HL-60 (cell line): ENCODE measurements around the gene ASB15.

ENCODE experiments used
- GABPA ChIP-seq: IDR thresholded peaks from 2 replicates; pipeline ENCODE4 v1.6.1; 2012; ENCODE audit warnings: low read depth
- TF ChIP-seq, protein P1 (sequence below): IDR thresholded peaks from one replicate; pipeline ENCODE4 v1.5.1; 2011; ENCODE audit warnings: low read length, control low read depth, inconsistent platforms; ENCODE audit not compliant: insufficient read depth

DNA sequence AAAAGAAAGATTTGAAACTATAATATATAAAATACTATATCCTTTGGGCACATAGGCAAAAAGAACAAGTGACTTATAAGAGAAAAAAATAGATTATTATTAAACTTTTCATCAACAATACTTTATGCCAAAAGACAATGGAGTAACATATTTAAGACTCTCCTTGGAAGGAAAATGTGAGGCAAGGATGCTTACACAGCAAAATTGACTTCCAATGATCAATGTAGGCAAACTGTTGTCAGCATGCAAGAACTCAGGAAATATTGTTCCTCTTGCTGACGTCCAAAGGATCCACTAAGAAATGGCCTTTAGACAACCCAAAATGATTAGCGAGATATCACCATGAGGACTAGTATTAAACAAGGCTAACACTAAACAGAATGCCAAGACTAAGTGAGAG, 31.2 kb downstream of the ASB15 start:
- no peak for TF ChIP-seq GABPA
- TF ChIP-seq, protein P1, sequence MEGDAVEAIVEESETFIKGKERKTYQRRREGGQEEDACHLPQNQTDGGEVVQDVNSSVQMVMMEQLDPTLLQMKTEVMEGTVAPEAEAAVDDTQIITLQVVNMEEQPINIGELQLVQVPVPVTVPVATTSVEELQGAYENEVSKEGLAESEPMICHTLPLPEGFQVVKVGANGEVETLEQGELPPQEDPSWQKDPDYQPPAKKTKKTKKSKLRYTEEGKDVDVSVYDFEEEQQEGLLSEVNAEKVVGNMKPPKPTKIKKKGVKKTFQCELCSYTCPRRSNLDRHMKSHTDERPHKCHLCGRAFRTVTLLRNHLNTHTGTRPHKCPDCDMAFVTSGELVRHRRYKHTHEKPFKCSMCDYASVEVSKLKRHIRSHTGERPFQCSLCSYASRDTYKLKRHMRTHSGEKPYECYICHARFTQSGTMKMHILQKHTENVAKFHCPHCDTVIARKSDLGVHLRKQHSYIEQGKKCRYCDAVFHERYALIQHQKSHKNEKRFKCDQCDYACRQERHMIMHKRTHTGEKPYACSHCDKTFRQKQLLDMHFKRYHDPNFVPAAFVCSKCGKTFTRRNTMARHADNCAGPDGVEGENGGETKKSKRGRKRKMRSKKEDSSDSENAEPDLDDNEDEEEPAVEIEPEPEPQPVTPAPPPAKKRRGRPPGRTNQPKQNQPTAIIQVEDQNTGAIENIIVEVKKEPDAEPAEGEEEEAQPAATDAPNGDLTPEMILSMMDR: no peak
